HG03460 (cell line): ENCODE measurements around the gene EGR1.
"Not testable (repeated sequence)": the region's sequence is repeated elsewhere in the genome, so short reads cannot be mapped to it uniquely, and the experiment has no call there.

Source experiments
- ATAC-seq: cut with Tn5 transposase; IDR thresholded peaks from one replicate; pipeline ENCODE4 v1.9.1; 2021; ENCODE audit not compliant: unreplicated experiment

The EGR1 gene

GRCh38 chr5:138468966-138469539, 3.8 kb downstream of the EGR1 start:
- no peak for ATAC-seq

DNA sequence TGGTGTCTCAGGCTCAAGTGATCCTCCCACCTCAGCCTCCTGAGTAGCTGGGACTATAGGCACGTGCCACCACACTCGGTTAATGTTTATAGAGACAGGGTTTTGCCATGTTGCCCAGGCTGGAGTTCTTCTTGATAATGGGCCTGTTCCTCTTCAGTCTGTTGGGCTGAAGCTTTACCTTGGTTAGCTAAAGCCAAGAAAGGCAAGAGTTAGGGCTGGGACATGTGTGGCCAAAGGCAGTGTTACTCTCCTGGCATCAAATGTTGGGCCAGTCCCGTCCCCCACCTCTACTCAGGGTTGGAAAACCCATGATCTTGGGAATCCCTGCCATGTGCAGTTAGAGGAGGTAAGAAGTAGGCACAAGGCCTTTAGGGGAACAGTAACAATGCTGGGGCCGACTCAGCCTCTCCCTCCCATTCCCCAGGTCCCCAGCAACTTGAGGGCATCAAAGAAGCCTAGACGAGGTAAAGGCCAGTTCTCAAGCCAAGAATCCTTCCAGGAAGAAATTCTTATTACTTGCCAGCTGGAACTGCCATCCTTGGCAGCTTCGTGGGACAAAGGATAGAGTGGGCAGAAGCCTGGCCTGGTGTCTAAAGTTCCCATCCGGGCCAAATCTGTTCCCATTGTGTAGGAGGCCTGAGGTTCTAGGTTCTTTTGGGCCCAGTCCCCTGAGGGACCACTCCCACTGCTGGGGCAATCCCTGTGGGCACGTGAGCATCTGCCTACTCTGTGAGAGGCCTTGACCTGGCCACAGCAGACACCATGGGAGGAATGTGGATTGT, 4.5 kb downstream of the EGR1 start:
- no peak for ATAC-seq

DNA sequence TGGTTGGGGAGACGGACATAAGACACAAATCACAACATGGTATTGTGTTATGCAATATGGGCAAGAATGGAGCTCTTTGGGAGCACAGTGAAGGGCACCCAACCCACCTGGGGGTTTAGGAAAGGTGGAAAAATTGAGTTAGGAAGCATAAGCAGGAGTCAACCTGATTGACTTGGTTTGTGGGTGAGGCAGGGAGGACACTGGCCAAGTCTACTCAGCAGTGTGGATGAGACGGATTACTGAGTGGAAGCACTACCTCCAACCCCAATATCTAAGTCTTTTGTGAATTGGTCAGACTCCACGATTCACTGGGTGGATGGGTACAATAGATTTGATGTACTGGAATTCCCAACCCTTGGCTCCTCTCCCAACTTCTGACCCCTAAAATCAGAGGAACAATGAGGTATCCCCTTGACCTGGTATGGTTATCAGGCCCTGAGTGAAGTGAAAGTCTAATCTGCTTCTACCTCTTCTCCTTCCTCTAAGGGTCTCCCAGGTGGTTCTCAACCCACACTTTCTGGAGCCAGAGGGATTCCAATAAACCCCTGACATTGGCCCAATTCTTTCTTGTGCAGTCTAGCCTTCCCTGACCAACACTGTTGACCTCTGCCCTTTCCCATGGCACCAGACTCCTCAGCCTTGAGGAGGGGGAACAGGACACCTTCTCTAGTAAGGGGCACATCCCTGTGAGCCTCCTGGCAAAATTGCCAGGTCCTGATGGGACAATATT, 5.2 kb downstream of the EGR1 start:
- ATAC-seq: no peak

GRCh38 chr5:138471052-138471361, 5.7 kb downstream of the EGR1 start:
- no peak for ATAC-seq

- no peak for ATAC-seq
Measured at GRCh38 chr5:138472353-138472752, 7.1 kb downstream of the EGR1 start.

DNA sequence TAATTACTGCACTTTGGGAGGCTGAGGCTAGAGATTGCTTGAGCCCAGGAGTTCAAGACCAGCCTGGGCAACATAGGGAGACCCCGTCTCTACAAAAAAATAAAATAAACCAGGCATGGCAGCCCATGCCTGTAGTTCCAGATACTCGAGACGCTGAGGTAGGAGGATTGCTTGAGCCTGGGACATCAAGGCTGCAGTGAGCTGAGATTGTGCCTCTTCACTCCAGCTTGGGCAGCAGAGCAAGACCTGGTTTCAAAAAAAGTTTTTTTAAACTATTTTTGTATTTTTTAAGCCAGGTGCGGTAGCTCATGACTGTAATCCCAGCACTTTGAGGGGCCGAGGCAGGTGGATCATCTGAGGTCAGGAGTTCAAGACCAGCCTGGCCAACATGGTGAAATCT, 7.9 kb downstream of the EGR1 start:
- ATAC-seq: not testable (repeated sequence)

GRCh38 chr5:138476918-138477317, 11.6 kb downstream of the EGR1 start:
- ATAC-seq: no peak

GRCh38 chr5:138482638-138483037, 17.4 kb downstream of the EGR1 start:
- ATAC-seq: no peak

DNA sequence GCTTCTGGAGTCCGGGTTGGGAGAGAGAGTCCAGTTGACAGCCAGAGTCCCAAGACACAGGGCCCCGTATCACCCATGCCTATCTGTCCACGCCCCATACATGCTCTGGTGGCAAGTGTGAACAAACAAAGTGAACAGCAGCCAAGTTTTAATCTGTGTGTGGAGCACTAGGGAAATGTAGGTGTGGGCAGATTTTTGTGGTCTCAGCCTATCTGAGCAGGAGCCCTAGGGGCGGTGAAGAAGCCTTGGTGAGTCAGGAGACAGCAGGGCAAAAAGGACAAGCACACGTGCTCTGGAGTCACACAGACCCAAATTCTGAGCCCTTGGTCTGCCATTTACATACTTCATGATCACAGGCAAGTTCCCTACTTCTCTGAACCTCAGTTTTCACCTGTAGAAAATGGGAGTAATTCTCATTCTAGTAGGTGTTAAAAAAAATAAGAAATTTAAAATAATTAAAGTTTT, 23.2 kb downstream of the EGR1 start:
- ATAC-seq: no peak

DNA sequence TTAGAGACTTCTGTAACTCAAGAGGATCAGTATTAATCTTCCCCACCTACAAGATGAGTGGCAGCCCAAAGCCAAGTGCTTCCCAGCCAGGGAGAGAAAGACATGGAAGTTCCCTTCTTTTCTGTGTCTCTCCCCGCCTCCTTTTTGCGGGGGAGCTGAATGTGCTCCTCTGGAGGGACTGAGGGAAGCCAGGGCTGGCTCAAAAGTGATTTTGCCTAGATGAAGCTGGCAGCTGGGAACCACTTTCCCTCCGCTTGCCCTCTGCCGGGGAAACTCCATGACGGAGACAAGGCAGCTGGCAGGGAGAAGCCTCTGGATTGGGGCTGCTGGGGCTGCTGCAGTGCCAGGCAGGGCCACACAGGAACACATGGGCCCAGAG, 24.4 kb downstream of the EGR1 start:
- no peak for ATAC-seq

- no peak for ATAC-seq
Measured at GRCh38 chr5:138490648-138491283, 25.5 kb downstream of the EGR1 start.

DNA sequence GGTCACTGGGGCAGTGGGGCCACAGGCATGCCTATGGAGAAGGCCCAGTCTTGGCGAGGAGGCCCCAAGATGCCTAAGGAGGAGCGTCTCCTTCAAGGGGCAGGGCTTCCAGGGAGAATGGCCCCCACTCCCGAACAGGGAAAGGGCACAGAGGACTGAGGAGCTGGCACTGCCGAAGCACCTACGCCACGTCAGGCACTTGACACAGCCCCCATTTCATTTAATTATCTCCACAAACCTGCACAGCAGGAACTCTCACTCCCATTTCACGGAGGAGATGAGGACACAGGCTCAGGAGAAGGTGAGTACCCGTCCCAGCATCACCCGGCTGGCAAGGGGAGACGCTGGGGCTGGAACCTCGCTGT, 26.0 kb downstream of the EGR1 start:
- no peak for ATAC-seq

GRCh38 chr5:138491669-138492559, 26.6 kb downstream of the EGR1 start:
- ATAC-seq: peak; percentile 99

- ATAC-seq: no peak
Measured at GRCh38 chr5:138492560-138493045, 27.3 kb downstream of the EGR1 start.

DNA sequence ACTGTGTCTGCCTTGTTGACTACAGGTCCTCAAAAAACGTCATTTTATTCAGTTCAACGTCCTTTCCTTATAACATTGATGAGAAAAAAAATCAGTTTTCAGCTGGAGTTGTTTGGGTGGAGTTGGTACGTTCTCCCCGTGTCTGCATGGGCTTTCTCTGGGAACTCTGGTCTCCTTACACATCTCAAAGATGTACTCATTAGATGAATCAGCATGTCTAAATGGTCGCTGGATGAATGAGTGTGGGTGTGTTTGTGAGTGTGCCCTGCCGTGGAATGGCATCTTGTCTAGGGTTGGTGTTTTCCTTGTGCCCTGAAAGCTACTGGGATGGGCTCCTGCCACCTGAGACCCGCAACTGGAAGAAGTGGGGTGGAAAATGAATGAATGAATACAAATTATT, 30.1 kb downstream of the EGR1 start:
- no peak for ATAC-seq

GRCh38 chr5:138498376-138498775, 33.1 kb downstream of the EGR1 start:
- no peak for ATAC-seq

- no peak for ATAC-seq
Measured at GRCh38 chr5:138502121-138502520, 36.8 kb downstream of the EGR1 start.

- no peak for ATAC-seq
Measured at GRCh38 chr5:138502521-138502920, 37.2 kb downstream of the EGR1 start.

- no peak for ATAC-seq
Measured at GRCh38 chr5:138503487-138504270, 38.4 kb downstream of the EGR1 start.

- no peak for ATAC-seq
Measured at GRCh38 chr5:138504799-138505198, 39.5 kb downstream of the EGR1 start.
